Naive thymus-derived CD4-positive, alpha-beta T cell (primary cell): ENCODE results near the gene TRIM38. TPM values are rescaled to one million over a fixed set of nuclear protein-coding genes. Genes with fewer than 3 reads are reported as not detected.
A peak's percentile ranks its signal among the peaks of the same experiment; 100 is the strongest.
"Not testable (repeated sequence)": the region's sequence is repeated elsewhere in the genome, so short reads cannot be mapped to it uniquely, and the experiment has no call there.

Experiments
- ATAC-seq: fragments of 150-1000 bp; cut with Tn5 transposase; 2 replicates; pipeline ENCODE4 v1.10.0; 2021; ENCODE audit warnings: mild to moderate bottlenecking, moderate library complexity
- CTCF ChIA-PET: fragments of 350-600 bp; sonication (Branson Sonifier 250); formaldehyde crosslinking; loops from one replicate; lab custom pipeline; 2021; ENCODE audit warnings: antibody characterized with exemption; lab: Charles Lee
- POLR2A ChIA-PET: fragments of 350-600 bp; sonication (Branson Sonifier 250); formaldehyde crosslinking; loops from one replicate; lab custom pipeline; 2021; ENCODE audit warnings: antibody characterized with exemption, inconsistent platforms; lab: Charles Lee
- DNase-seq, 9 donors: peaks; one replicate each; pipeline versions ENCODE4 v3.0.0 to v3.0.0-alpha.2; 2020 to 2022; ENCODE audit warnings: mixed read lengths in 1 of 9
- H3K27ac ChIP-seq: one replicate; pipeline ENCODE4 v1.7.0; 2013; ENCODE audit warnings: mild to moderate bottlenecking, low read depth, low read length, moderate library complexity
- H3K27me3 ChIP-seq, 2 donors: one replicate each; pipeline ENCODE4 v1.7.0; 2013; ENCODE audit warnings: low read length in 2 of 2, mild to moderate bottlenecking in 2 of 2, moderate library complexity in 2 of 2; ENCODE audit not compliant: control insufficient read depth in 2 of 2, insufficient read depth in 2 of 2
- H3K36me3 ChIP-seq, 3 experiments: 1 replicate in 2 of 3; 2 replicates in 1 of 3; pipeline ENCODE4 v1.7.0; 2013; ENCODE audit warnings: low read length in 3 of 3, mild to moderate bottlenecking in 3 of 3, moderate library complexity in 1 of 3; ENCODE audit not compliant: insufficient read depth in 3 of 3, control insufficient read depth in 2 of 3
- H3K4me1 ChIP-seq, 2 donors: one replicate each; pipeline ENCODE4 v1.7.0; 2013; ENCODE audit warnings: low read length in 2 of 2, mild to moderate bottlenecking in 2 of 2, moderate library complexity in 1 of 2; ENCODE audit not compliant: control insufficient read depth in 2 of 2, insufficient read depth in 2 of 2
- H3K4me3 ChIP-seq: 2 replicates; pipeline ENCODE4 v1.7.0; 2013; ENCODE audit warnings: mild to moderate bottlenecking, low read length
- H3K9me3 ChIP-seq, 3 experiments: 1 replicate in 2 of 3; 2 replicates in 1 of 3; pipeline ENCODE4 v1.7.0; 2013; ENCODE audit warnings: low read length in 3 of 3; ENCODE audit not compliant: control insufficient read depth in 2 of 3
- H3K27ac Mint-ChIP-seq, 9 donors: one replicate each; pipeline ENCODE4 v1.8.0; 2020 to 2022; ENCODE audit warnings: mixed read lengths in 9 of 9, mild to moderate bottlenecking in 8 of 9, moderate library complexity in 5 of 9, inconsistent platforms in 2 of 9
- H3K27me3 Mint-ChIP-seq, 5 donors: one replicate each; pipeline ENCODE4 v1.8.0; 2021 to 2022; ENCODE audit warnings: mixed read lengths in 5 of 5, mild to moderate bottlenecking in 1 of 5
- H3K36me3 Mint-ChIP-seq, 5 donors: one replicate each; pipeline ENCODE4 v1.8.0; 2020 to 2022; ENCODE audit warnings: mixed read lengths in 5 of 5, mild to moderate bottlenecking in 3 of 5, inconsistent platforms in 1 of 5
- H3K4me1 Mint-ChIP-seq, 7 donors: one replicate each; pipeline ENCODE4 v1.8.0; 2020 to 2022; ENCODE audit warnings: mixed read lengths in 7 of 7, mild to moderate bottlenecking in 3 of 7, inconsistent platforms in 1 of 7
- H3K4me3 Mint-ChIP-seq, 10 donors: one replicate each; pipeline ENCODE4 v1.8.0; 2020 to 2022; ENCODE audit warnings: mild to moderate bottlenecking in 10 of 10, mixed read lengths in 10 of 10, moderate library complexity in 6 of 10, inconsistent platforms in 2 of 10
- H3K9me3 Mint-ChIP-seq, 11 donors: one replicate each; pipeline ENCODE4 v1.8.0; 2020 to 2022; ENCODE audit warnings: mixed read lengths in 11 of 11, mild to moderate bottlenecking in 4 of 11, inconsistent platforms in 1 of 11, moderate library complexity in 1 of 11
- intact Hi-C, 2 donors: fragments of 100-400 bp; cut with micrococcal nuclease; formaldehyde crosslinking; loops; one replicate each; pipeline ENCODE4 v1.15.1; 2023
- polyA plus RNA-seq, 2 donors: library from polyadenylated mRNA; unstranded; fragments of 300-500 nt; fragmentation: Illumina TruSeq; gene quantifications; one replicate each; pipeline ENCODE4 v1.2.3, GENCODE V29; 2021
- total RNA-seq, 6 experiments: library from RNA in 5 of 6; stranded (reverse) in 5 of 6; gene quantifications; 1 replicate in 5 of 6; 2 replicates in 1 of 6; pipeline ENCODE4 v1.2.3 and lab custom pipeline; 2021 to 2026

Gene TRIM38
- total and polyA plus RNA-seq, 7 experiments from 2014 or later, result 4.4 to 32.8 (median 24.5) TPM

- Histone ChIP-seq H3K4me1 (no peaks in the 10 kb centered on the region), H3K9me3 (no peaks in the 10 kb centered on the region), H3K4me3 (no peak overlapping the region), H3K36me3 (no peaks in the 10 kb centered on the region), H3K27me3 (no peaks in the 10 kb centered on the region), H3K27ac (no peak overlapping the region)
- H3K9me3 Mint-ChIP-seq, result peaks cover 0 to 3% (median 0%) of the 10 kb centered on the region in 11 donors
- POLR2A ChIA-PET, result interaction anchor here (0.9 kb wide), 1 partner anchor 37 kb away, joined by 4 read pairs; no protein-coding TSS in a partner anchor
- ATAC-seq (no peak), DNase-seq (no peak)
- CTCF ChIA-PET, result no interaction called here
- H3K36me3 Mint-ChIP-seq, result no peaks in the 10 kb centered on the region
- no peaks in the 10 kb centered on the region for H3K4me1 Mint-ChIP-seq
- no peak overlapping the region for H3K4me3 Mint-ChIP-seq
- intact Hi-C loops, result no loop called here
- no peak overlapping the region for H3K27ac Mint-ChIP-seq
- H3K27me3 Mint-ChIP-seq, result peaks cover 0 to 9% (median 4%) of the 10 kb centered on the region in 5 donors
Measured at GRCh38 chr6:25935953-25936352, 26.6 kb upstream of the TRIM38 start.

DNA sequence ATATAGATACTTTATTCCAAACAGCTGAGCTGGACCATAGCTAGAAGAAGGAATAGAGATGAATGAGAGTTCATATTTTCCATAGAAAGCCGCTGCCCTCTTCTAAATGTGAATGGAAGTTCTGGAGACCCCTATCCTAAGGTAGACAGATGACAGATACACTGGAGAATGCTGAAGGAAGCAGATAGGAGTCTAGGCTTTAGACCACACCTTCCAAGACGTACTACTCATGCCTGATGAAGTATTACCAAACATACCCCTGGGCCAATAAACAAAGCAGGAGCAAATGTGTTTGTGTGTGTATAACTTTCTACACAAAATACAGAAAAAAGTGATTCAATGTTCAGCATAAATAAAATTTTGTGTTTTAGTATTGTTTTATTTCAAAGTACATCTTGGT, 23.0 kb upstream of the TRIM38 start:
- ChIA-PET POLR2A (no interaction called here), CTCF (no interaction called here)
- Mint-ChIP-seq H3K4me3 (no peak overlapping the region), H3K27me3 (peaks cover 0 to 4% (median 0%) of the 10 kb centered on the region in 5 donors), H3K27ac (no peak overlapping the region), H3K9me3 (no peaks in the 10 kb centered on the region), H3K36me3 (no peaks in the 10 kb centered on the region), H3K4me1 (peaks cover 0 to 4% (median 0%) of the 10 kb centered on the region in 7 donors)
- Histone ChIP-seq H3K4me3 (no peak overlapping the region), H3K36me3 (no peaks in the 10 kb centered on the region), H3K27me3 (no peaks in the 10 kb centered on the region), H3K4me1 (no peaks in the 10 kb centered on the region), H3K27ac (no peak overlapping the region), H3K9me3 (no peaks in the 10 kb centered on the region)
- DNase-seq, result no peak
- intact Hi-C loops, result no loop called here
- ATAC-seq, result no peak

- Mint-ChIP-seq H3K27ac (no peak overlapping the region), H3K4me3 (no peak overlapping the region), H3K4me1 (peaks cover 4 to 26% (median 7%) of the 10 kb centered on the region in 7 donors), H3K27me3 (peaks cover 0 to 3% (median 0%) of the 10 kb centered on the region in 5 donors), H3K36me3 (peaks cover 0 to 7% (median 0%) of the 10 kb centered on the region in 5 donors), H3K9me3 (peaks cover 0 to 10% (median 6%) of the 10 kb centered on the region in 11 donors)
- Histone ChIP-seq H3K4me3 (no peak overlapping the region), H3K27me3 (no peaks in the 10 kb centered on the region), H3K36me3 (no peaks in the 10 kb centered on the region), H3K4me1 (no peaks in the 10 kb centered on the region), H3K27ac (no peak overlapping the region), H3K9me3 (no peaks in the 10 kb centered on the region)
- DNase-seq (peak in 6 of 9 donors; percentile 11 to 42 (median 27)), ATAC-seq (peak; percentile 62)
- CTCF ChIA-PET, result interaction anchor here (2.2 kb wide), 1 partner anchor 223 kb away, joined by 9 read pairs; no protein-coding TSS in a partner anchor
- intact Hi-C loops, result loop anchor here (1.0 to 5.0 kb wide), 6 partner anchors 154 to 719 kb away; no protein-coding TSS in a partner anchor
- POLR2A ChIA-PET, result no interaction called here
Measured at GRCh38 chr6:25942561-25943147, 19.9 kb upstream of the TRIM38 start.

GRCh38 chr6:25943887-25944286, 18.7 kb upstream of the TRIM38 start:
- intact Hi-C loops, result loop anchor here (2.0 to 5.0 kb wide), 3 partner anchors 49 to 679 kb away; no protein-coding TSS in a partner anchor

DNA sequence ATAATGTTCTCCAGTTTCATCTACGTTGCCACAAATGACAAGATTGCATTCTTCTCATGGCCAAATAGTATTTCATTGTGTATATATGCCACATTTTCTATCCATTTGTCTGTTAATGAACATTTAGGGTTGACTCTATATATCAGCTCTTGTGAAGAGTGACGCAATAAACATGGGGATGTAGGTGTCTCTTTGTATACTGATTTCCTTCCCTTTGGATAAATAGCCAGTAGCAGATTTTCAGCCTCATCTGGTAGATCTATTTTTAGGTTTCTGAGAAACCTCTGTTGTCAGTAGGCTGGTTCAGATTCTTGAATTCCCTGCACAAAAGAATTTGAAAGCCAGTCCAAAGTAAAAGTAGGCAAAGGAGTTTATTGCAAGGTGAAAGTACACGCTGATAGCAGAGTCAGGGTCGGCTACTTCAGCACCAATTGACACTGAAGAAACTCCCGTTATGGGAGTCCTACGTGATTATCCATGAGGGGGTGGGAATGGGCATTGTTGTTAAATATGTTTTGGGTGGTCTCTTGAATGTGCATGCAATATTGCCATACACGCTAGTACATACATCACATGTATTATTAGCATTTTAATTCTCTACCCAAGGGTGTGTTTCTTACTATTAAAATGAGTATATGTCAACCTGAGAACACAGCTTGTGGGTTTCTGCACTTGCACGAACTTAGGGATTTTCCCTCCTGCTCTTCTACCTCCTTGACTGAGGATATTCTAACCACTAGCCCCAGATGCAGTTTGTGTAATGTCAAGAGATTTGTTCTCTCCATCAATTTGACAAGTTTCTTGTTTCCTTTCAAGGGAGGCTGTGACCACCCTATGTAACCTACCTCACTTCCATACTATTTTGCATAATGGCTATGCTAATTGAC, 17.7 kb upstream of the TRIM38 start:
- ATAC-seq, result no peak
- Histone ChIP-seq H3K9me3 (no peaks in the 10 kb centered on the region), H3K27ac (no peak overlapping the region), H3K27me3 (no peaks in the 10 kb centered on the region), H3K4me3 (no peak overlapping the region), H3K4me1 (no peaks in the 10 kb centered on the region), H3K36me3 (no peaks in the 10 kb centered on the region)
- intact Hi-C loops, result loop anchor here in 1 of 2 donors (1.0 to 5.0 kb wide), 4 partner anchors 17 to 678 kb away; partner anchors contain the start of gene TRIM38
- peak overlapping the region in 1 of 9 donors; percentile 53 for H3K27ac Mint-ChIP-seq
- DNase-seq, result no peak
- H3K4me1 Mint-ChIP-seq, result peaks cover 4 to 26% (median 9%) of the 10 kb centered on the region in 7 donors
- H3K27me3 Mint-ChIP-seq, result peaks cover 0 to 3% (median 0%) of the 10 kb centered on the region in 5 donors
- peaks cover 2 to 12% (median 7%) of the 10 kb centered on the region in 11 donors for H3K9me3 Mint-ChIP-seq
- ChIA-PET POLR2A (interaction anchor here (0.7 to 1.1 kb wide), 3 partner anchors 14 to 1183 kb away, joined by 3 to 4 read pairs (median 3); partner anchors contain the start of gene SLC17A2), CTCF (interaction anchor here (1.1 to 1.2 kb wide), 3 partner anchors 11 to 59 kb away, joined by 3 to 4 read pairs (median 3); no protein-coding TSS in a partner anchor)
- H3K4me3 Mint-ChIP-seq, result peak overlapping the region in 1 of 10 donors; percentile 54
- H3K36me3 Mint-ChIP-seq, result peaks cover 0 to 7% (median under 1%) of the 10 kb centered on the region in 5 donors

More at GRCh38 chr6:25943887-25944286, 18.7 kb upstream of the TRIM38 start:
- peaks cover 4 to 26% (median 9%) of the 10 kb centered on the region in 7 donors for H3K4me1 Mint-ChIP-seq
- ChIA-PET CTCF (interaction anchor here (0.9 to 1.2 kb wide), 4 partner anchors 12 to 226 kb away, joined by 3 to 5 read pairs (median 4); no protein-coding TSS in a partner anchor), POLR2A (interaction anchor here (0.7 kb wide), 1 partner anchor 82 kb away, joined by 3 read pairs; no protein-coding TSS in a partner anchor)
- DNase-seq (no peak), ATAC-seq (no peak)
- Histone ChIP-seq H3K9me3 (no peaks in the 10 kb centered on the region), H3K4me1 (no peaks in the 10 kb centered on the region), H3K27me3 (no peaks in the 10 kb centered on the region), H3K27ac (no peak overlapping the region), H3K36me3 (no peaks in the 10 kb centered on the region), H3K4me3 (no peak overlapping the region)
- no peak overlapping the region for H3K4me3 Mint-ChIP-seq
- H3K36me3 Mint-ChIP-seq, result peaks cover 0 to 7% (median 0%) of the 10 kb centered on the region in 5 donors
- peaks cover 0 to 3% (median 0%) of the 10 kb centered on the region in 5 donors for H3K27me3 Mint-ChIP-seq
- H3K27ac Mint-ChIP-seq, result no peak overlapping the region
- H3K9me3 Mint-ChIP-seq, result peaks cover 0 to 10% (median 6%) of the 10 kb centered on the region in 11 donors

DNA sequence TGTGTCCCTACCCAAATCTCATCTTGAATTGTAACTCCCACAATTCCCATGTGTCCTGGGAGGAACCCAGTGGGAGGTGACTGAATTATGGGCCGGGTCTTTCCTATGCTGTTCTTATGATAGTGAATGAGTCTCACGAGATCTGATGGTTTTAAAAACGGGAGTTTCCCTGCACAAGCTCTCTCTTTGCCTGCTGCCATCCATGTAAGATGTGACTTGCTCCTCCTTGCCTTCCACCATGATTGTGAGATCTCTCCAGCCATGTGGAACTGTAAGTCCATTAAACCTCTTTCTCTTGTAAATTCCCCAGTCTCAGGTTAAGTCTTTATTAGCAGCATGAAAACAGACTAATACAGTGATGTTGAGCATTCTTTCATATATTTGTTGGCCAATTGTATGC, 16.9 kb upstream of the TRIM38 start:
- intact Hi-C loops, result loop anchor here in 1 of 2 donors (1.0 to 2.0 kb wide), 3 partner anchors 17 to 72 kb away; partner anchors contain the start of gene TRIM38
- H3K27ac ChIP-seq, ATAC-seq, CTCF ChIA-PET, H3K36me3 ChIP-seq, H3K27me3 Mint-ChIP-seq, H3K27me3 ChIP-seq, H3K4me3 ChIP-seq, H3K4me1 ChIP-seq, DNase-seq, H3K9me3 ChIP-seq: not testable (repeated sequence)
- Mint-ChIP-seq H3K9me3 (peaks cover 2 to 17% (median 9%) of the 10 kb centered on the region in 11 donors), H3K4me1 (peaks cover 4 to 26% (median 9%) of the 10 kb centered on the region in 7 donors), H3K27ac (peak overlapping the region in 1 of 9 donors; percentile 53), H3K36me3 (peaks cover 0 to 12% (median 5%) of the 10 kb centered on the region in 5 donors), H3K4me3 (peak overlapping the region in 1 of 10 donors; percentile 54)
- POLR2A ChIA-PET, result interaction anchor here (0.7 to 1.1 kb wide), 2 partner anchors 15 to 1182 kb away, joined by 3 to 4 read pairs; partner anchors contain the start of gene SLC17A2
